Memory B cell (primary cell): ENCODE data around the gene DPEP1.

Source experiments
- ATAC-seq: fragments of 150-1000 bp; cut with Tn5 transposase; 2 replicates; pipeline ENCODE4 v1.10.0; 2021; ENCODE audit warnings: low read depth, mild to moderate bottlenecking, moderate library complexity
- DNase-seq, 2 donors: peaks; one replicate each; pipeline ENCODE4 v3.0.0; 2022; ENCODE audit warnings: low spot score in 2 of 2
- H3K27ac Mint-ChIP-seq: one replicate; pipeline ENCODE4 v1.8.0; 2022; ENCODE audit warnings: mild to moderate bottlenecking, moderate library complexity, mixed read lengths
- H3K27me3 Mint-ChIP-seq: one replicate; pipeline ENCODE4 v1.8.0; 2022; ENCODE audit warnings: mixed read lengths
- H3K36me3 Mint-ChIP-seq: one replicate; pipeline ENCODE4 v1.8.0; 2022; ENCODE audit warnings: mild to moderate bottlenecking, mixed read lengths
- H3K4me1 Mint-ChIP-seq: one replicate; pipeline ENCODE4 v1.8.0; 2022; ENCODE audit warnings: mixed read lengths
- H3K4me3 Mint-ChIP-seq: one replicate; pipeline ENCODE4 v1.8.0; 2022; ENCODE audit warnings: mild to moderate bottlenecking, moderate library complexity, mixed read lengths
- H3K9me3 Mint-ChIP-seq: one replicate; pipeline ENCODE4 v1.8.0; 2022; ENCODE audit warnings: mixed read lengths

Gene DPEP1

GRCh38 chr16:89600427-89600826 is 13.0 kb upstream of the DPEP1 start:
- Mint-ChIP-seq H3K4me1 (peaks cover 9% of the 10 kb centered on the region), H3K27ac (no peak overlapping the region), H3K36me3 (no peaks in the 10 kb centered on the region), H3K27me3 (peaks cover 8% of the 10 kb centered on the region), H3K4me3 (no peak overlapping the region), H3K9me3 (no peaks in the 10 kb centered on the region)
- ATAC-seq, result no peak
- no peak for DNase-seq

- Mint-ChIP-seq H3K27me3 (peaks cover 8% of the 10 kb centered on the region), H3K9me3 (no peaks in the 10 kb centered on the region), H3K4me1 (peaks cover 9% of the 10 kb centered on the region), H3K27ac (no peak overlapping the region), H3K4me3 (no peak overlapping the region), H3K36me3 (no peaks in the 10 kb centered on the region)
- ATAC-seq, result no peak
- no peak for DNase-seq
These were observed 12.5 kb upstream of the DPEP1 start for GRCh38 chr16:89600956-89601355.

DNA sequence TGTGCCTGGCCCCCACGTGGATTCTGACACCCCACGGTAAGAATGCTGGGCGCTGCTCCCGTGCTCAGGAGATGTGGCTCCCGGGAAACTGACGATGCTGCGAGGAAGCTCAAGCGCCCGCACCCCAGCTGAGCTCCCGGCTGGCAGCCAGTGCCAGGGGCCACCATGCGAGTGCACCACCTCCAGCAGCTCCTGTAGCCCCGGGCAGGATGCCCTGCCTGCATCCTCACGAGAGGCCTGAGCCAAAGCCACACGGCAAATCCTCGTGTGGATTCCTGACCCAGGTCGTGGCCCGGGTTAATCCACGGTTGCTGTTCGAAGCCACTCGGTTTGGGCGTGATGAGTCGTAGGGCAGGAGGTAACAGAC is 11.6 kb upstream of the DPEP1 start:
- H3K9me3 Mint-ChIP-seq, result no peaks in the 10 kb centered on the region
- no peak for DNase-seq
- peaks cover 9% of the 10 kb centered on the region for H3K4me1 Mint-ChIP-seq
- H3K36me3 Mint-ChIP-seq, result no peaks in the 10 kb centered on the region
- no peak for ATAC-seq
- H3K27me3 Mint-ChIP-seq, result peaks cover 6% of the 10 kb centered on the region
- H3K4me3 Mint-ChIP-seq, result no peak overlapping the region
- H3K27ac Mint-ChIP-seq, result no peak overlapping the region

- Mint-ChIP-seq H3K27ac (no peak overlapping the region), H3K9me3 (no peaks in the 10 kb centered on the region), H3K4me1 (peaks cover 9% of the 10 kb centered on the region), H3K27me3 (peaks cover 6% of the 10 kb centered on the region), H3K4me3 (no peak overlapping the region), H3K36me3 (no peaks in the 10 kb centered on the region)
- no peak for ATAC-seq
- DNase-seq, result no peak
These were observed 11.0 kb upstream of the DPEP1 start for GRCh38 chr16:89602273-89602951.

DNA sequence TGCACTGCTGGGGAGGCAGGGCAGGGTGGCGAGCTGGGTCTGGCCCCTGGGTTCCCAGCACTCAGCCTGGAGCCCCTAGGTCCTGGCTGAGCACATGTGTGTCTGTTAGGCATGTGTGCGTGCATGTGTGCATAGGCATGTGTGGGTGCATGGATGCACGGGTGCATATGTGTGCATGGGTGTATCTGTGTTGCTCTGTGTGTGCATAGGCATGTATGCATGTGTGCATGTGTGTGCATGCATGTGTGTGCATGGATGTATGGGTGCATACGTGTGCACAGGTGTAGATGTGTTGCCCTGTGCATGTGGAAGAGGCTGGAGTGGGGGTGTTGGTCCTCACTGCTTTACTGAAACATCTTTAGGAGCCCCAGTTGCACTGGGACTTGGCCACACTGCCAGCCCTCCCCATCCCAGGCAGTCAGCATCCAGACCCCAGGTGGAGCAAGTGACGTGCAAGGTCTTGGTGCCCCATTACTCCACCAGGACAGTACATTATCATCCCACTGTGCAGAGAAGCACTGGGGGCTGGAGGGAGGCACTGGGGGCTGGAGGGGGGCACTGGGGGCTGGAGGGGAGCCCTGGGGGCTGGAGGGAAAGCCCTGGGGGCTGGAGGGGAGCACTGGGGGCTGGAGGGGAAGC is 10.4 kb upstream of the DPEP1 start:
- ATAC-seq, result no peak
- no peaks in the 10 kb centered on the region for H3K9me3 Mint-ChIP-seq
- H3K36me3 Mint-ChIP-seq, result no peaks in the 10 kb centered on the region
- no peak overlapping the region for H3K4me3 Mint-ChIP-seq
- peaks cover 9% of the 10 kb centered on the region for H3K4me1 Mint-ChIP-seq
- H3K27ac Mint-ChIP-seq, result no peak overlapping the region
- DNase-seq, result no peak
- H3K27me3 Mint-ChIP-seq, result peaks cover 6% of the 10 kb centered on the region

- ATAC-seq (no peak), DNase-seq (no peak)
- Mint-ChIP-seq H3K27ac (no peak overlapping the region), H3K27me3 (peaks cover 6% of the 10 kb centered on the region), H3K36me3 (no peaks in the 10 kb centered on the region), H3K9me3 (no peaks in the 10 kb centered on the region), H3K4me3 (no peak overlapping the region), H3K4me1 (peaks cover 6% of the 10 kb centered on the region)
These were observed 8.7 kb upstream of the DPEP1 start for GRCh38 chr16:89604764-89605163.

DNA sequence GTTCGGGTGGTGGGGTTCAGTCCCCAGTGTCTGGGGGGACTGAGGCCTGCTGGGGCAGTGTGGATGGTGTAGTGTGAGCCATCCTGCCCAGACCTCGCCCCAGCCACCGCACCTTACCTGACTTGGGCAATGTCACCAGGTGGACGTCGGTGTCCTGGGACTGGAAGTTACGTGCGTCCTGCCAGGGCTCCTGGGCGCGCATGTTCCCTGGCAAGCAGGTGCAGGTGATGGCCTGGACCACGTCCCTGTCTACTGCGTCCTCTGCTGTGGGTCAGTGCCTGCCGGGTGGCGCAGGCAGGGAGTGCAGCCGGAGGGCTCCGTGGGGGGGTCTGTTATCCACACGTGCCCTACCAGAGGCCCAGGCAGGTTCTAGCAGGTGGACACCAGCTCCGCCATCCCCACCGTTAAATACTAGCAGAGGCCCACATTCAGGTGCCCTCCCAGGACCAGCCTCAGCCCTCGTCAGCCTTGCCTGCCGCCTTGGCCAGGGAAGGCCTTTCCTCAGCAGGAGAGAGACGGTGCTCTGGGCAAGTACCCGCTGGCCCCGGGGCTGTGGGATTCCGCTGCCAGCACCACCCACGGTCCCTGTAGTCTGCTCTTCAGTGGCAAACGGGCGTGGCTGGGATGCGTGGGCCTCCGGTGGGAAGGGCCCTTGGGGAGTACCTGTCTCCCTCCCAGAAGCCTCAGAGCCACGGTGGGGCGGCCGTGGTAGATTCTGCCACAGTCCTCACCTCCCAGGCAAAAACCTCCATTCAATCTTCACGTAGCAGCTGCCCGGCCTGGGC is 8.1 kb upstream of the DPEP1 start:
- ATAC-seq (no peak), DNase-seq (no peak)
- no peaks in the 10 kb centered on the region for H3K36me3 Mint-ChIP-seq
- peaks cover 6% of the 10 kb centered on the region for H3K4me1 Mint-ChIP-seq
- peaks cover 8% of the 10 kb centered on the region for H3K27me3 Mint-ChIP-seq
- H3K9me3 Mint-ChIP-seq, result no peaks in the 10 kb centered on the region
- H3K27ac Mint-ChIP-seq, result no peak overlapping the region
- H3K4me3 Mint-ChIP-seq, result no peak overlapping the region

GRCh38 chr16:89606006-89606405 is 7.4 kb upstream of the DPEP1 start:
- no peak overlapping the region for H3K4me3 Mint-ChIP-seq
- DNase-seq (no peak), ATAC-seq (no peak)
- no peaks in the 10 kb centered on the region for H3K36me3 Mint-ChIP-seq
- peaks cover 6% of the 10 kb centered on the region for H3K4me1 Mint-ChIP-seq
- no peak overlapping the region for H3K27ac Mint-ChIP-seq
- peaks cover 8% of the 10 kb centered on the region for H3K27me3 Mint-ChIP-seq
- no peaks in the 10 kb centered on the region for H3K9me3 Mint-ChIP-seq

GRCh38 chr16:89607453-89607852 is 6.0 kb upstream of the DPEP1 start:
- Mint-ChIP-seq H3K36me3 (no peaks in the 10 kb centered on the region), H3K27me3 (peaks cover 10% of the 10 kb centered on the region), H3K27ac (no peak overlapping the region), H3K9me3 (no peaks in the 10 kb centered on the region), H3K4me1 (peaks cover 6% of the 10 kb centered on the region), H3K4me3 (no peak overlapping the region)
- DNase-seq (no peak), ATAC-seq (no peak)

DNA sequence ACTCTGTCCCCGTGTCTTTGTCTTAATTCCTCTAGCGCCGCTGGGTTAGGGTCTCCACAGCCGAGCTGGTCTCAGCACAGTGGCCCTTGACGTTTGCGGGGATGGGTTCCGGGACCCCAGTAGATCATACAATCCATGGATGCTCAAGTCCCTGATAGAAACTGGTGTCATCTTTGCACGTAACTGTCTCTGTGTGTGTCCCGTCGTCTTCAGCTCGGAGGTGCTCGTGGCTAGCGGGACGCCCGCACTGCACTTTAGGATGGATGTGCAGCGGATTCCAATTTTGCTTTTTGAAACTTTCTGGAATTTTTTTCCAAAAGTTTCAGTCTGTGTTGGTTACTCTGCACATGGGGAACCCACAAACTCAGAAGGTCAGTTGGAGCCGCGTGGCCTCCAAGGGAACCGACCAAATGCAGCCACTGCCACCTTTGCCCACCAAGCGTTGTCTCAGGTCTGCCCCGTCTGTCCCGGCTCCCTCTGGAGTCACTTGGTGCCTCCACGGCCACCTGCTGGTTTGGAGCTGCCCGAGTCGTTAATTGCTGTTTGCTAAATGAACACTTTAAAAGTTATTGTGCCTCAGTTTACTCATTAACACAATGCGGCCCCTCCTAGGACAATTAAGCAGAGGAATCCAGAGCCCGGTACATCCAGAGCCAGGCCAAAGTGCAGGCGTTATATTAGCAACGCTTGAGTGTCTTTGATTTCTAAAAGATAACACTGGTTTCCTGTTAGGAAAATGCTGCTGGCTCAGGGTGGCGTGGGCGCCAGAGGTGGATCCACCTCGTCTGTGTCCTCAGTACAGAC is 5.3 kb upstream of the DPEP1 start:
- H3K4me3 Mint-ChIP-seq, result no peak overlapping the region
- no peak for DNase-seq
- no peaks in the 10 kb centered on the region for H3K36me3 Mint-ChIP-seq
- H3K27ac Mint-ChIP-seq, result no peak overlapping the region
- H3K27me3 Mint-ChIP-seq, result peaks cover 9% of the 10 kb centered on the region
- ATAC-seq, result no peak
- no peaks in the 10 kb centered on the region for H3K9me3 Mint-ChIP-seq
- peaks cover 2% of the 10 kb centered on the region for H3K4me1 Mint-ChIP-seq

GRCh38 chr16:89610108-89610453 is 3.4 kb upstream of the DPEP1 start:
- Mint-ChIP-seq H3K27me3 (peaks cover 10% of the 10 kb centered on the region), H3K36me3 (no peaks in the 10 kb centered on the region), H3K4me1 (peaks cover 2% of the 10 kb centered on the region), H3K27ac (no peak overlapping the region), H3K9me3 (no peaks in the 10 kb centered on the region), H3K4me3 (no peak overlapping the region)
- no peak for ATAC-seq
- DNase-seq, result no peak

- no peak overlapping the region for H3K4me3 Mint-ChIP-seq
- ATAC-seq, result no peak
- peaks cover 10% of the 10 kb centered on the region for H3K27me3 Mint-ChIP-seq
- no peak overlapping the region for H3K27ac Mint-ChIP-seq
- no peak for DNase-seq
- H3K9me3 Mint-ChIP-seq, result peaks cover 5% of the 10 kb centered on the region
- H3K4me1 Mint-ChIP-seq, result peaks cover 7% of the 10 kb centered on the region
- no peaks in the 10 kb centered on the region for H3K36me3 Mint-ChIP-seq
These were observed 851 bp upstream of the DPEP1 start for GRCh38 chr16:89612415-89613166.

DNA sequence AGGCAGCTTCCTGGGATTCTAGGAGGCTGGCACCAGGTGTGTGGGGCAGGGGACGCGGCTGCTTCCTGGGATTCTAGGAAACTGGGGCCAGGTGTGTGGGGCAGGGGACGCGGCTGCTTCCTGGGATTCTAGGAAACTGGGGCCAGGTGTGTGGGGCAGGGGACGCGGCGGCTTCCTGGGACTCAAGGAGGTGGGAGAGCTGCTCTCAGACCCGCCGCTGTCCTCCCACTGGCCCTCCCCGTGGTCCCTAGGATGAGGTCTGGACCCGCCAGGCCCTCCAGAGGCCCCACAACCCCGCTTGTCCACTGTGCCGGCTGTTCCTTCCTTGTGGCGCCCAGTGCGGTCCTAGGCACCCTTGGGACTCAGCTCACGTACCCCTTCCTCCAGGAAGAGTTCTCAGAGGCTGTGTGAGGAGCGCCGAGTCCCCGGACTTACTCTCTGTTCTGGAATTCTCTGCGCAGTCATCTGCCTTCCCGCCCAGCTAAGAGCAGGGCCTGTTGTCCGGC is 565 bp downstream of the DPEP1 start:
- no peak overlapping the region for H3K4me3 Mint-ChIP-seq
- DNase-seq (no peak), ATAC-seq (no peak)
- H3K27me3 Mint-ChIP-seq, result peaks cover 10% of the 10 kb centered on the region
- H3K36me3 Mint-ChIP-seq, result no peaks in the 10 kb centered on the region
- H3K4me1 Mint-ChIP-seq, result peaks cover 7% of the 10 kb centered on the region
- H3K27ac Mint-ChIP-seq, result no peak overlapping the region
- peaks cover 5% of the 10 kb centered on the region for H3K9me3 Mint-ChIP-seq
